Measurements from ENCODE around the gene TPD52L1.

Gene TPD52L1

GRCh38 chr6:125169058-125169457, 15.5 kb downstream of the TPD52L1 start:
- Histone ChIP-seq H3K9me3 (ENCODE audit: severe bottlenecking) (no peaks in the 10 kb centered on the region), H3K36me3 (no peaks in the 10 kb centered on the region), H3K4me3 (ENCODE audit: low read depth, low read length) (no peak overlapping the region), H3K27ac (no peak overlapping the region), H3K27me3 (ENCODE audit: insufficient read depth, low read depth, severe bottlenecking) (no peaks in the 10 kb centered on the region)
- DNase-seq = no peak
- TF ChIP-seq, protein P1, sequence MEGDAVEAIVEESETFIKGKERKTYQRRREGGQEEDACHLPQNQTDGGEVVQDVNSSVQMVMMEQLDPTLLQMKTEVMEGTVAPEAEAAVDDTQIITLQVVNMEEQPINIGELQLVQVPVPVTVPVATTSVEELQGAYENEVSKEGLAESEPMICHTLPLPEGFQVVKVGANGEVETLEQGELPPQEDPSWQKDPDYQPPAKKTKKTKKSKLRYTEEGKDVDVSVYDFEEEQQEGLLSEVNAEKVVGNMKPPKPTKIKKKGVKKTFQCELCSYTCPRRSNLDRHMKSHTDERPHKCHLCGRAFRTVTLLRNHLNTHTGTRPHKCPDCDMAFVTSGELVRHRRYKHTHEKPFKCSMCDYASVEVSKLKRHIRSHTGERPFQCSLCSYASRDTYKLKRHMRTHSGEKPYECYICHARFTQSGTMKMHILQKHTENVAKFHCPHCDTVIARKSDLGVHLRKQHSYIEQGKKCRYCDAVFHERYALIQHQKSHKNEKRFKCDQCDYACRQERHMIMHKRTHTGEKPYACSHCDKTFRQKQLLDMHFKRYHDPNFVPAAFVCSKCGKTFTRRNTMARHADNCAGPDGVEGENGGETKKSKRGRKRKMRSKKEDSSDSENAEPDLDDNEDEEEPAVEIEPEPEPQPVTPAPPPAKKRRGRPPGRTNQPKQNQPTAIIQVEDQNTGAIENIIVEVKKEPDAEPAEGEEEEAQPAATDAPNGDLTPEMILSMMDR (IDR thresholded peaks at IDR 0.05; ENCODE audit: low read depth, low read length) = no peak

- Histone ChIP-seq H3K36me3 (no peaks in the 10 kb centered on the region), H3K27ac (no peak overlapping the region), H3K4me3 (ENCODE audit: low read depth, low read length) (no peak overlapping the region), H3K9me3 (ENCODE audit: severe bottlenecking) (no peaks in the 10 kb centered on the region), H3K27me3 (ENCODE audit: insufficient read depth, low read depth, severe bottlenecking) (no peaks in the 10 kb centered on the region)
- DNase-seq = no peak
- TF ChIP-seq, protein P1 (IDR thresholded peaks at IDR 0.05; ENCODE audit: low read depth, low read length) = no peak
Observed at GRCh38 chr6:125169522-125169921, 15.9 kb downstream of the TPD52L1 start.

- no peaks in the 10 kb centered on the region for H3K36me3 ChIP-seq
- no peaks in the 10 kb centered on the region for H3K9me3 ChIP-seq (ENCODE audit: severe bottlenecking)
- H3K4me3 ChIP-seq (ENCODE audit: low read depth, low read length) = no peak overlapping the region
- H3K27me3 ChIP-seq (ENCODE audit: insufficient read depth, low read depth, severe bottlenecking) = no peaks in the 10 kb centered on the region
- no peak for DNase-seq
- H3K27ac ChIP-seq = no peak overlapping the region
- TF ChIP-seq, protein P1 (IDR thresholded peaks at IDR 0.05; ENCODE audit: low read depth, low read length) = no peak
Observed at GRCh38 chr6:125170376-125170775, 16.8 kb downstream of the TPD52L1 start.

GRCh38 chr6:125173341-125174095, 19.9 kb downstream of the TPD52L1 start:
- no peak for DNase-seq
- Histone ChIP-seq H3K27ac (no peak overlapping the region), H3K9me3 (ENCODE audit: severe bottlenecking) (no peaks in the 10 kb centered on the region), H3K36me3 (no peaks in the 10 kb centered on the region), H3K27me3 (ENCODE audit: insufficient read depth, low read depth, severe bottlenecking) (no peaks in the 10 kb centered on the region), H3K4me3 (ENCODE audit: low read depth, low read length) (no peak overlapping the region)
- TF ChIP-seq, protein P1 (IDR thresholded peaks at IDR 0.05; ENCODE audit: low read depth, low read length) = no peak

DNA sequence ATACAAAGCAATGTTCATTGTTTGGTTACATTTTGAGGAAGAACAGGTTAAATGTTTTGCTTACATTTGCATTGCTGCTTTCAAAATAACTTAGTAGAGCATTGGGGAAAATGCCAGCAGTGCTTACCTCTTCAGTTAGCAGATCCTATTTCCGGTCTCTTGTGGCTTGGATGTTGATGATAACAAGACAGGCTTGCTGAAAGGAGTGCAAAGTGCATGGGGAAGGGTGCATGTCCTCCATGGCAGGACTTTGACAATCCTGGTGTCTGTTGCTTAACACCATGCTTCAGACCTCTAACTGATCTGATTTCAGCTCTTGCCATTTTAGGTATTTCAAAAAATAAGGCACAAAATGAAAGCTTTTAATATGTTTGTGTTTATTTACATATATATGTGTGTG, 21.1 kb downstream of the TPD52L1 start:
- no peak for DNase-seq

More for the DNA sequence above, 21.1 kb downstream of the TPD52L1 start:
- Histone ChIP-seq H3K36me3 (no peaks in the 10 kb centered on the region), H3K27me3 (ENCODE audit: insufficient read depth, low read depth, severe bottlenecking) (no peaks in the 10 kb centered on the region), H3K27ac (no peak overlapping the region), H3K9me3 (ENCODE audit: severe bottlenecking) (no peaks in the 10 kb centered on the region), H3K4me3 (ENCODE audit: low read depth, low read length) (no peak overlapping the region)
- TF ChIP-seq, protein P1 (IDR thresholded peaks at IDR 0.05; ENCODE audit: low read depth, low read length) = no peak
